IPS-NIHi11 (cell line): ENCODE results near the gene PPP1R9A.

Source experiments
- DNase-seq: peaks from one replicate; pipeline ENCODE4 v3.0.0; 2012; ENCODE audit warnings: mixed read lengths, low spot score

The PPP1R9A gene

DNA sequence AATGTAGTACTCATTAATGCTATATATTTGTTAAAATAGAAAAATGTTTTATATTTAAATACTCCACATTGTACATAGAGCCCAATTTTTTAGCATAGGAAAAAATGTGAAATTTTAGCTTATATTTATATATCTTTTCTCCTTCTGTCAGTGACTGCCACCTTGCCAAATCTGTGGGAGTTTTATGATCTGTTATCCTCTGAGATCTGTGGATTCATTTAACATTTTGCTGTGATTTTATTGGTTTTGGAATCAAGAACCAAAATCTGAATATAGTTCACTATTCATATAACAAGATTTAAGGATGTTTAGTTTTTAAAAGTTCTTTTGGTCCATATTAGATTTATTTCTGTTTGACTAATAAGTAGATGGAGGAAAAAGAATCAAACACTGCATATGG lies 127.9 kb downstream of the PPP1R9A start:
- no peak for DNase-seq

DNA sequence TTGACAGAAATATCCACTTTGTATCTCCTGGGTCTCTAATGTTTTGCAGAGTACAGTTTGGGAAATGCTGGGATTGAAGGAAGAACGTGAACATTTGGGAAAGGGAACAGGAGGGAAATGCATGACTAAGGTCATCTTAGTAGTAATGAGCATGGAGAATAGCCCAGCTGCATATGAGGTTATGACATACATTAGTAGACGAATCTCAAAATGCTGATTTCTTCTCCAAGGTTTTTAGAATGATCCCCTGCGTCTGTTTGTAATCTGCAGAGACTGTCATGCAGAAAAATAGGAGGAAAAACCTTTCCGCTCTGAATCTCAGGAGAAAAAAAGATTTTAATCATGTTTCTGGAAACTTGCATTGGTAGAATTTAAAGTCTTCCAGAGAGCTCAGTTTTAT lies 133.6 kb downstream of the PPP1R9A start:
- no peak for DNase-seq

DNA sequence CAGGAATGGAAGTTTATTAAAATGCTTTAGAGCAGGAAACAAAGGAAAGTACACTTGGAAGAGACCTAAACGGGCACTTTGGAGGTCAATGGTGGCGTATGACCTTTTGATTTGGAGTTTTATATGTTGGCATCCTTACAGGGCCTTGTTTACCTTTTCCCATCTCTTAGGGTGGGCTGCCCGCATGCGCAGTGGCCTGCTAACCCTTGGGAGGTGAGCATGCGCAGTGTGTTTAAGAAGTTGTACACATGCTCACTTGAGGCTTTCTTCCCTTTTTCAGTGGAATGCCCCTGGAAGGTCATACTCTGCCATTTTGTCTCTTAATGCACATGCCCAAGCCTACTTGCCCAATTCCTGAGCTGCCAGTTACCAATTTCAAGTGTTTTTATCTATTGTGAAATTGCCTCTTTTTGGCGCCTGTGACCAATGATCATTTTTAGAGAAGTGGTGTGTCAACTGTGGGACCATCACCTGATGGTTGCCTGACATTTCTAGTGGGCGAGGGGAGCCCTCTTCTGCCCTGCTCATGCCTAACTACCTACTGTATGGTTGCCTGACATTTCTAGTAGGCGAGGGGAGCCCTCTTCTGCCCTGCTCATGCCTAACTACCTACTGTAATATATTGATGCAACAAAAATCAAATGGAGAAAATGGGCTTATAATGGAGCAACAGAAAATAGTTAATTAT lies 138.0 kb downstream of the PPP1R9A start:
- no peak for DNase-seq

DNA sequence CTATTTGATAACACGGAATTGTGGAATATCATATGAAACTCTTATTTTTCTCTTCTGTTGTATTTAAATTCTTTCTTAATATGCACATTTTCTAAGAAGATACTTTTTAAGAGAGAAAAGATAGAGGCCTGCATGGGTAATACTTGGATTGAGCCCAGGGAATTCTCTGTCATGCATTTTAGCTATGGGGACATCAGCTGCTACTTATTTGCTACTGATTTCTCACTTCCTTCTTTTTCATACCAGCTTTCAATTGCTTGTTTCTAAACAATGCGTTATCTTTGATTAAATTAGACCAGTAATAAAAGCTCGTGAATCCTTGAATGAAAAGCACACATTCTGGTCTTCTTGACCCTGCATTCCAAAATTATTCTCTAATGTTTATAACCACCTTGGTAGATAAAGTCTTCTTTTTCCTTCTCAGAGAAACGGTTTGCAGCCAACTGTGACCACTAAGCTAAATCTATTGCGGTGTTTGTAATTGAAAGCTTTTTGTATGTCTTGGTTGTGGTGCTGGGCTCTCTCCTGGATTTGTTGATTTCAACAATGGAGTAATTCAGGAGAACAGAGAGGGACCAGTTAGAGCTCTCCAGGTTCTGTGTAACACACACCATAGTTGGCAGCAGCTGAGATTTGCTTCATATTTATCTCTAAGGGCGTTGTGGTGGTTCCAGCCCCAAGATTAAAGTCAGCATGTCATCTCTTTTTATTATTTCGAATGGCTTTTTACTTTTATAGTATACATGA lies 139.3 kb downstream of the PPP1R9A start:
- no peak for DNase-seq

DNA sequence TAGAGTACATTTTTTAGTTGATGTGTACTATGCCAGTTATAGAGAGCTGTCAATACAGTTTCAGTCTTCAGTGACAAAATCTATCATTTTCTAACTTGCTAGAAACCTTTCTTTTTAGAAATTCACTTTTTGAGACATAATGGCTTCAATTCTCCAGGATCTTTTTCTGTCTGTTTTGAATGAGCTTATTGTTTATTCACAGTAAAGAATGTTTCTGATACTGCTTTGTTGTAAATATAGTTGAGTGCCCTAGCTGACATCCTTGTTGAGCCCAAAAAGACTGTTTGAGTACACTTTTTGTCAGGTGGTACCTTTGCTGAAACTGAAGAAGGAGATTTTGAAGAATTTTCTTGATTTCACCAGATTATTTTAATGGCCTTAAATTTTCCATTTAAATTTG lies 139.9 kb downstream of the PPP1R9A start:
- no peak for DNase-seq

DNA sequence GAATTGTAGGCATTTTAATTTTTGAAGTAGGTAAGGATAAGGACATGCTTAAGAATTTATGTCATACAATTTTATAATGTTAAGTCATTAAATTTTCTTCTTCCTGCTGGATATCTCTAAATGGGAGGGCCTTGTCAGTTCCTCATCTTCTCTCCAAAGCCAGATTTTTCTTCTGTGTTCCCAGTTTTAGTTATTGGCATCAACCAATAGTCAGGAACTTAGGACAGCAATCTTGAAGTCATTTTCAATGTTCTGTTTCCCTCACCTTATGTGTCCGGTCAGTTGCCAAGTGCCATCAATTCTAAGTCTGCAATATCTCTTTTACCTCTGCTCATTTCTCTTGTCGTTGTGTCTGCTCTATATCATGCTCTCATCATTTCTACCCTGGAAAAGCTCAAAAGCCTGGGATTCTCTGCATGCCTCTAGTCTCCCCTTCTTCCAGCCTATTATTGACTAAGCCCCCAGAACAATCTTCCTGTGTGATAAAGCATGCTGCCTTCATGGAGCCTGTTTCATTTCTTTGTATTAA lies 145.2 kb downstream of the PPP1R9A start:
- no peak for DNase-seq

DNA sequence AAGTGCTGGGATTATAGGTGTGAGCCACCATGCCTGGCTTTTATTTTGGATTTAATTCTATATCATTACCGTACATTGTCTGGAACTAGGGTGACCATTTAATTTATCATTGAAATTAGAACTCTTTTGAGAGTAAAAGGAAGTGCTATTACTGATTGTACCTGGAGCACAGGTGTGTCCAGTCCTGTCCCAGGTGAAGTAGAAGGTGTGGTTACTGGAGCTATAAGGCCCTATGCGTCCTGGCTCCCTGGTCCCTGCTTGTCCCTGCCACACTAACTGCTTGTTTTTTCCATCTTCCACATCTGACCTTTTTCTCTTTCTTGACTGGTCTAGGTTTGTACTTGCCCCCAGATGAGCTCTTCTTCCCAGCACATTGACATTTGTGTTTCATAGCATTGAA lies 147.0 kb downstream of the PPP1R9A start:
- no peak for DNase-seq

DNA sequence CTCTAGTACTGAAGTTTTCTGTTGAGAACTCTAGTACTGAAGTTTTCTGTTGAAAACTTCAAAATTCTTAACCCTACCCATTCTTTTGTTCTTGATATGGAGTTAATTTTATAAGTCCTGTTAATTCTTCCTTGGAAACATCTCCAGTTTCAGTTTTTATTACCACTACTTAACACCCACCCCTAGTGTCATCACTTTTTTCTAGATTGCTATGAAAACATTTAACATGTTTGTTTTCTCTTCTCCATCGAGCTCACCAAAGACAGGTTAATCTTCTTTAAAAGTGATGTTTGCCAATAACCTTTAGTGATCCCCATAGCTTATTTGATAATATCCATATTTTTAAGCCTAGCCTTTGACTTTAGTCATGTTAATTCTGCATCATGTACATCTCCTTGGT lies 147.9 kb downstream of the PPP1R9A start:
- DNase-seq = no peak

DNA sequence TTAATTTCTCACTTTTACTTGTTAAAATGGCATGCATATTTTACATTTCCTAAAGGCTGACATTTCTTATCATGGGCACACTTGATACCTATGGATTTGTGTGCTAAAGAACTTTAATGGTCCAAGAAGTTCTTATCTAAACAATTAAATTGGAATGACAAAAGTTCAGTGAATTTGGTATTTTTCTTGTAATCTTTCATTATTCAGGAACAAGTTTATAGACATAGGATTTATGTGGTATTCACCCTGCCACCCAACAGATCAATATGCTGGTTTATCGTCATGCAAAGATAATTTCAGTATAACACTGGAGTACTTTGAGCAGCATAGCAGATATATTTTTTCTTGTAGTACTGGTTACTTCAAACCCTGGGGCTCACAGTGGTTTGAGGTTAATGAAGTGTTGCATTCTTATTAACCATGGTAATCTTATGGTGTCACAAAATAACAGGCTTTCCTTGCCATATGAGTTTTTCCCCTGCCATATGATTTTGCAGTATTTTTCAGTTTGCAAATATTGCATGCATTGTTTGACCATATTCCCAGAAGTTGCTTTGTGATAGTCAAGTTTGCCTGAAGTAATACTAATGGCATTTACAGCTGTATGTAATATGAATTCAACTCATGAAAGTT lies 148.8 kb downstream of the PPP1R9A start:
- DNase-seq = no peak

DNA sequence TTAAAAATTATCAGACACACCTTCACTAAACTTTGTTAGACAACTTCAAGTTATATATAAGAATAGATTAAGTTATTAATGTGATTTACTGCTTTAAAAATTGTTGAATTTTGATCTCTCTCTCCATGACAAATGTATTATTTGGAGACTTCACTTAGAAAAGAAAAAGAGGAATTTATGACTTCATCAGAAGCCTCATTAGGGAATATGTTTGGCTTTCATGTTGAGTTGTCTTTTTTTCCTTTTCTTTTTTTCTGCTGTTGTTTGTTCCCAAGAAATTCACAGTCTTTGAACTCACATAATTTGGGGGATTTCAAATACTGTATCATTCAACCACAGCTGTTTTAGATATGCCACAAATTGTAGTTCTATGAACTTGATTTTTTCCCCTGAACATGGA lies 149.5 kb downstream of the PPP1R9A start:
- DNase-seq = no peak

DNA sequence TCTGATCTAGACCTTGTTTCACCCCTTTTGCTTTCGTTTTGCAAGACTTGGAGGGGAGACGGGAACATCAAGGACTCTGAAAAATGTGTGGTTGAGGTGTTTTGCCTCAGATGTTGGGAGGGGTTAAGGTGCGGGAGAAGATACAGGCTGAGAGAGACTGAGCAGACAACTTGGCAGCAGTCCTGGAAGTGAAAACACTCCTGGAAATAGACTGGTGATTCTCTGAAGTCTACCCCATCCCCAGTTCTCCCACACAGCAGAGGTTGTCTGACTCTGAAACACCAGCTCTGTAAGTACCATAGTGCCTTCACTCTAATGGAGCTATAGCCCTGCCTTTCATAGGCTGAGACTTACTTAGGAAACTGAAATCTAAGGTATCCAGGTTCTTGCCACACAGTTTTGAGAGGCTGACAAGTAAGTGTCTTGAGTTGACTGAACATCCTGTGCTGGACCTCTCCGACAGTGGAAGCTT lies 152.5 kb downstream of the PPP1R9A start:
- no peak for DNase-seq

DNA sequence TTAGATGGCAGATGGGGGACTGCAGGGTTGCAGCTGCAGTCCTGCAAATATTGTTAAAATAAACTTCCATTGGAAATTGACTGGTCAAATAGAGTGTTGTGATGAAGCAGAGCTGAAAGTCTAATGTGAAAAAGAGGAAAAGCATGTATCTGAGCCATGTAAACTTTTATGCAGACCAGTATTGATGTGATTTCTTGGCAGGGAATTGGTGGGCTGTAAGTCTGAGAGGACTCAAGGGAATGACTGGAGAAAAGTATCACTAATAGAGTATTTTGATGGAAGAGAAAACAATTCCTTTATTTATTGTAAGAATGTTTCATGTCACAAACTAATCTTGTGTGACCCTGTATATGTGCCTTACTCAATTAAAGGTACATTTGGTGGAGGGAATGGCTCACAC lies 155.5 kb downstream of the PPP1R9A start:
- no peak for DNase-seq

DNA sequence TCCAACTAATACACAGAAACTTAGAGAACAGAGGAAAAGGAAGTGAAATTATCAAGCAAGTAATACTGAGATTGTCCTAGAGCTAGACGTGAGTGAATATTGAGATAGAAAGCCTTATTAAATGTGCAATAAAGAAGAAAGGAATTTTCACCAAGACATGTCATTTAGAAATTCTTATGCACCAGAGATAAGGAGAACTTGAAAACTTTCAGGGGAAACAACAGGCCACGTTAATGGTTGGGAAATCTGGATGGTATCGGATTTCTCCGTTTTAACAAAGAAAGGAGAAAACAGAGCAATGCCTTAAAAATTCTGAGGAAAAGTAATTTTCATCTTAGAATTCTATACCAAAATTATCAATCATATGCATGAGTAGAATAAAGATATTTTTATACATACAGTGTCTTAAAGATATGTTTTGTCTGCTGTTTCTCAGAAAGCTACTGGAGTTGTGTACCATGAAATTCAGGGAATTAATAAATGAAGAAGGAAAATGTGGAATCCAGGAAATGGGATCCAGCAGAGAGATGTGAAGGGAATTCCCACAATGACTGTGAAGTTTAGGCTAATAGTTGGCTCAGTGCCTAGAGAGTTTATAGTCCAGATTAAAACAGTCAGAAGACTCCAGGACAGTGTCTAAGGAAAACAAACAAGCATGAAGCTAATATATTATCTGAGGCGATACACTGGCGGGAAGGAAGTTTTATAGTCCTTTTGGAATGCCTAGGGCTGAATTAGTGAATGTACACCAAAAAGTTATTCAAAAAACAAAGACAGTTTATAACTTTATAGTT lies 159.5 kb downstream of the PPP1R9A start:
- no peak for DNase-seq

DNA sequence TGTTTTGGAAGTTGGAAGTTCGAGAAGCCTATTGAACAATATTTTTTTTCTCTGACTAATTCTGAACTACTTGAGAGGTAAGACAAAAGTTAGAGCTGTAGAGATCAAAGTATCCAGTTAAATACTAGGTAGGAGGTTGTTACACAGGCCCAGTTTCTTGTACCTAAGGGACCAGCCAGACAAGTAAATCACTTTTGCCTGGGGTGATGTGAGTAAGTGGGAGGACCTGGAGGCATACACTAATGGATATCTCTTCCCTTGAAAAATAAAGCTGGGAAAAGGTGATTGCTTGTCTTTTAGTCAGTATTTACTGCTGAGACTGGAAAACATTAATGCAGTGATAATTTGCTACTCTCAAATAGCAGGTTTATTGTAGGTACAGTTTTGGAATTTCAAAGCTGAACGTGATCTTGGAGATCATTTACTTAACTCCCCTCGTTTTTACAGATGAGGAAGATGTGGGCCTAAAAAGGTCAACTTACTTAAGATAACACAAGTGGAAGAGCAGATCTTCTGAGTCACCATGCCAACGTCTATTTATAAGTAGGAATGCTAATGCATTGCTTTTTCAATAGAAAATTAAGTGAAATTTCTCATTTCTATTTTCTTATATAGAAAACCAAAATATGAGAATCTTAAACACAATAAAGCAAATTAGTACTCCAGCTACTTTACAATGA lies 181.3 kb downstream of the PPP1R9A start:
- DNase-seq = no peak

DNA sequence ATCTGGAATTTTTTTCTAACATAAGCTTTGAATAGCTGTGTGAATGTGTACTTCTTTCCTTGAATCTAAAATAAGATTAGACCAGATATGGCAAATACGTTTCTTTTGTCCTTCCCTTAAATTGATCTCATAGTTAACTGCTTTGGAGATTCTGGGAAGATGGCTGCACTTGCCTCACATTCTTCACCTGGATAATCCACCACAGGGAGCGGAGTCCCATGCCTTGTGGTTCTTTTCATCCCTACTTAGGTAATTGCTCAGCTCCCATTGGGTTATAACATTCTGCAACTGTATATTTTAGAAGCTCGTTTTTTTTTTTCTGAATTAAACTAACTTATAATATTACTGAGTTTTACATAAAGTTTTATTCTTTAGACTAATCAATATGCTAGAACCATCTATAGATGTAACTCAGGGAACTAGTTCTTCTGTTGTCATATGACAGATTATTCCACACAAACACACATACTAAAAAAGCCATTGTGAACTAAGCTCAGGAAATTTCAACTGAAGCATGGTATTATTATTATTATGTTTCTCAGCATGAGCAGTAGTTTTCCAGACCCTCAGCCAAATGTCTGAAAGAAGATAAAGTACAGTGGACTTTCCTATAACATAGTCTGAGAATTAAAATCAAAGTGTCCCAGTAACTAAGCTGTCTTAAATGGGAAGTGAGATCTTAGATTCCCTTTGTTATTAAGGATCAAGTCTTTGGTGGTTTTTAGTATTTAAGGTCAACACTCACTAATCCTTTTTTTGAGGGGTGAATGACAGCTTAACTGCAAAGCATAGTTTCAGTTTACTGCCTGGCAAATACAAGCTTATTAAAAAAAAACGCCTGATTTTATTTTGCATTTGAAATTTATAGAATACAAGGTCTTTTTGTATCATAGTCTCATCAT lies 182.3 kb downstream of the PPP1R9A start:
- DNase-seq = no peak

DNA sequence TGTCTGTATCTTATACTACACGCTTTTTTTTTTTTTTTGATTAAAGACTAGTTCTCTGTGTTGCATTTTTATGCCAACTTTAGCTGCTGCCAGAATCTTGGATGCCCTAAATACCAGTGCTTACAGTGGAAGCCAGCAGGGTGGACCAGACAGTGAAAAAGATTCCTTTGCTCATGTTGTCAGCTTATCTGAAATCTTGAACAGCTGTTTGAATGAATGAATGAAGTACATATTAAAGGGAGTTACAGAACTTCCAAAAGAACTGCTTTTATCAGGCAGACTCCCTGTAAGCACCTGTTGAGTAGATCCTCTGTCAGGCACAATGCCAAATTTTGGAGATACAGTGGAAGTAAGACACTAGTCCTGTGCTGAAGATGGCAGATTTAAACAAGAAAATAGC lies 184.9 kb downstream of the PPP1R9A start:
- no peak for DNase-seq

DNA sequence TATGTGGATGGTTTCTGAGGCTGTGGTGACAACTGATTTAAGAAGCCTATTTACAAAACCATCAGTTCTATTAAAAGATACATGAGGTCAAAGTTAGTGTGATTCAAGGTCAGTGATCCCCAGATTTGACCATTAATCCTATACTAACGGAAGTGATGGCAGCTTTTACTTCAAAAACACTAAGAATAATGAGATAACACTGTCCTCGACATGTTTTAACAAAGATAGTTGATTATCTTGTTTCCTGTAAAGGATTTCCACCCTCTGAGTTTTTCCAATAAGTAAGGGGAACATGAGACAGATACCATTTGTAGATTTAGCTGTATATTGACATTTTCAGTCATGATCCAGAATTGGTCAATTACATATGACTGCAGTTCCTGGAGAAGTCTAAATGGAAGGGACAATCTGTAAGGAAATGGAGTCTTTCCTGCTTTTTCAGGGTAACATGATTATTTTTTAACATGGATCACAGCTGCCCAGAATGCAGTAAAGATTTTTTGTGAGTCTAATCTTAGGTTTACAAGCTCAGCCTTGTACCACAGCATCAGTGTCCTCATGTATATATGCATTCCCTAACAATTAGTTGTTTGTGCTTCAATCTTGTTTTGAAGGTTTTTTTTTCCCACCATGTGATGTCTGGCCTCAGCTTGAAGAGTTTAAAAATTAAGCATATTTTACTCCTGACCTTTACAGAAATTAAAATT lies 188.0 kb downstream of the PPP1R9A start:
- no peak for DNase-seq

DNA sequence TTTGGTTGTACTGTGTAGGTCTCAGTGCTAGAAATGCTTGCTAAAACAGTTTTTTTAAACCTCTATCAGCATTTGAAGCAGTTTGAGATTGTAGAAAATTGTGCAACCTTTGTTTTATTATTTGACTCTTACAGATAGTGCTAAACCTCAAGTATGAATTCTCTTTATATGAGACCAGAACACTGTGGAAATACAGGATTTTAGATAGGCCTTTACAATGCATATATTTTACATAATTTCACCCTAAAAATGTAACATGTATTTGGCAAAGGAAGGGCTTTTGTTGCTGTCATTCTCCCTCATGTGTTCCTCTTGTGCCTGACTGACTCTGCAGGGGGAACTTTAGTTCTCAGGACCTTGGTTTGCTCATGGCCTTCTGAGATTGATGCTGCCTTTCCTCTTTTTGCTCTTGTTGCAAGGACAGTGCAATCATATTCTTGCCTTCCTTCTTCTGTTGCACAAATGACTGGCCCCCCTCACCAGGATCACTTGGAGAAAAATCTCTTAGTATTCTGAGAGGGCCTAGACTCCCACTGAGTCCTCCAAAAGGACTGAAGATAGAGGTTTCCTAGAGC lies 188.7 kb downstream of the PPP1R9A start:
- no peak for DNase-seq

DNA sequence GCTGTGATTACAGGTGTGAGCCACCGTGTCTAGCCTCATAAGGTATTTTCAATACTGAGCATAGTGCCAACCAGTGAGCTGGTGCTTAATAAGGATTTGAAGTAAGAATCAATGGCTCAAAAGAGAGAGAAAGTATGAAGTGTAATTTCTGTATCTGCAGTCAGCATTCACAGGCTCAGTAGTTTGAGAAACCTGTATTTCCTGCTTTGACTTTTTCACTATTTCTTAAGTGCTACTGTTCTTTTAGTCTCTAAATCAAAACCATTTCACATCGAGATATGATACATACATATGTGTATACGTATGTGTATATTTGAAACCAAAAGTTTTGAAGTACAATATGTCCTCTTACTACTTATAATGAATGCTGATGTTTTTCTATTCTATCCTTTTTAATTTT lies 189.9 kb downstream of the PPP1R9A start:
- no peak for DNase-seq

DNA sequence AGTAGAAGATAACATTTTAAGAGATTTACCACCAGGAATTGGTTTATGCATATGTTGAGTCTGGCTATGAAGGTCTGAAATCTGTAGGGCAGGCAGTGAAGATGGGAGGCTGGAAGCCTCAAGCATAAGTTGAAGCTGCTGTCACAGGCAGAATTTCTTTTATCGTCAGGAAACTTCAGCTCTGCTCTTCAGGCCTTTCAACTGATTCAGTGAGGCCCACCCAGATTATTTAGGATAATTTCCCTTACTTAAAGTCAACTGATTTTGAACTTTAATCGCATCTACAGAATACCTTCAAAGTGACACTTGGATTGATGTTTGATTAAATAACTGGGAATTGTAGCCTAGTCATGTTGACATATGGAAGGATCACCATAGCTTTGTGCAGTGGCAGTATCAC lies 190.5 kb downstream of the PPP1R9A start:
- no peak for DNase-seq
